WTC11 (cell line): ENCODE results near the gene KRT8. TPM values are rescaled to one million over a fixed set of nuclear protein-coding genes. Genes with fewer than 3 reads are reported as not detected.

Source experiments
- ATAC-seq: fragments of 200-7000 bp; cut with Tn5 transposase; 2 replicates; pipeline ENCODE4 v1.10.0; 2021; ENCODE audit warnings: mild to moderate bottlenecking, moderate library complexity
- CTCF ChIA-PET: fragments of 300-600 bp; sonication (Branson Sonifier 250); formaldehyde crosslinking; loops from one replicate; lab custom pipeline; 2021; ENCODE audit warnings: antibody characterized with exemption; lab: Charles Lee
- POLR2A ChIA-PET: fragments of 350-600 bp; sonication (Branson Sonifier 250); formaldehyde crosslinking; loops from one replicate; lab custom pipeline; 2021; ENCODE audit warnings: antibody characterized with exemption; lab: Charles Lee
- DNase-seq: peaks from one replicate; pipeline ENCODE4 v3.0.0; 2021; ENCODE audit warnings: low spot score
- H3K27ac Mint-ChIP-seq: 2 replicates; pipeline ENCODE4 v1.8.0; 2021; ENCODE audit warnings: mixed read lengths
- H3K27me3 Mint-ChIP-seq: 2 replicates; pipeline ENCODE4 v1.8.0; 2021; ENCODE audit warnings: low read depth, mild to moderate bottlenecking, moderate library complexity, mixed read lengths
- H3K36me3 Mint-ChIP-seq: 2 replicates; pipeline ENCODE4 v1.8.0; 2021; ENCODE audit warnings: mixed read lengths
- H3K4me1 Mint-ChIP-seq: 2 replicates; pipeline ENCODE4 v1.8.0; 2022; ENCODE audit warnings: mixed read lengths
- H3K4me3 Mint-ChIP-seq: 2 replicates; pipeline ENCODE4 v1.8.0; 2021; ENCODE audit warnings: mild to moderate bottlenecking, moderate library complexity, mixed read lengths
- H3K9me3 Mint-ChIP-seq: 2 replicates; pipeline ENCODE4 v1.8.0; 2021; ENCODE audit warnings: mixed read lengths
- ARID4B ChIP-seq: sonication (generic); formaldehyde crosslinking; IDR thresholded peaks from 2 replicates; pipeline ENCODE4 v1.8.0; 2023; ENCODE audit warnings: missing genetic modification reagents, mild to moderate bottlenecking, borderline replicate concordance
- ATF2 ChIP-seq: sonication (generic); formaldehyde crosslinking; IDR thresholded peaks from 2 replicates; pipeline ENCODE4 v1.8.1; 2022; ENCODE audit warnings: low read depth, missing genetic modification reagents, borderline replicate concordance
- ATF6 ChIP-seq: sonication (generic); formaldehyde crosslinking; IDR thresholded peaks from 2 replicates; pipeline ENCODE4 v1.8.1; 2023; ENCODE audit warnings: mild to moderate bottlenecking, missing genetic modification reagents
- ESRRA ChIP-seq: sonication (generic); formaldehyde crosslinking; IDR thresholded peaks from 2 replicates; pipeline ENCODE4 v1.8.1; 2022; ENCODE audit warnings: mild to moderate bottlenecking, missing genetic modification reagents, borderline replicate concordance
- ETV6 ChIP-seq: sonication (generic); formaldehyde crosslinking; IDR thresholded peaks from 2 replicates; pipeline ENCODE4 v1.8.1; 2022; ENCODE audit warnings: mild to moderate bottlenecking, missing genetic modification reagents
- FOXK1 ChIP-seq: sonication (generic); formaldehyde crosslinking; IDR thresholded peaks from 2 replicates; pipeline ENCODE4 v1.8.0; 2022; ENCODE audit warnings: mild to moderate bottlenecking, moderate library complexity, missing genetic modification reagents
- JAZF1 ChIP-seq: fragments of 250-450 bp; sonication (Bioruptor Pico); IDR thresholded peaks from 2 replicates; pipeline ENCODE4 v1.9.0; 2021; ENCODE audit warnings: moderate library complexity, mild to moderate bottlenecking, inconsistent platforms
- RELA ChIP-seq: sonication (generic); formaldehyde crosslinking; IDR thresholded peaks from 2 replicates; pipeline ENCODE4 v1.8.1; 2022; ENCODE audit warnings: missing genetic modification reagents, mild to moderate bottlenecking, borderline replicate concordance
- RORB ChIP-seq: fragments of 250-450 bp; sonication (Bioruptor Pico); IDR thresholded peaks from 2 replicates; pipeline ENCODE4 v1.9.0; 2021; ENCODE audit warnings: mild to moderate bottlenecking
- SMAD4 ChIP-seq: sonication (generic); formaldehyde crosslinking; IDR thresholded peaks from 2 replicates; pipeline ENCODE4 v1.8.0; 2022; ENCODE audit warnings: mild to moderate bottlenecking, missing genetic modification reagents
- TEAD4 ChIP-seq: sonication (generic); formaldehyde crosslinking; IDR thresholded peaks from 2 replicates; pipeline ENCODE4 v1.8.0; 2022; ENCODE audit warnings: mild to moderate bottlenecking, missing genetic modification reagents
- ZBTB21 ChIP-seq: sonication (generic); formaldehyde crosslinking; IDR thresholded peaks from 2 replicates; pipeline ENCODE4 v1.8.1; 2023; ENCODE audit warnings: mild to moderate bottlenecking, missing genetic modification reagents, borderline replicate concordance
- ZNF671 ChIP-seq: fragments of 250-450 bp; sonication (Bioruptor Pico); IDR thresholded peaks from 2 replicates; pipeline ENCODE4 v1.8.0; 2021; ENCODE audit warnings: mild to moderate bottlenecking
- total RNA-seq: library from RNA; stranded (reverse); gene quantifications from 3 replicates; pipeline ENCODE4 v1.2.3, GENCODE V29; 2021
- TF ChIP-seq, protein P1 (sequence below): sonication (generic); formaldehyde crosslinking; IDR thresholded peaks from 2 replicates; pipeline ENCODE4 v1.8.1; 2022; ENCODE audit warnings: mild to moderate bottlenecking, moderate library complexity, missing genetic modification reagents
- TF ChIP-seq, protein P2 (sequence below): sonication (generic); formaldehyde crosslinking; IDR thresholded peaks from 2 replicates; pipeline ENCODE4 v1.8.0; 2022; ENCODE audit warnings: mild to moderate bottlenecking, missing genetic modification reagents
- TF ChIP-seq, protein P3 (sequence below): fragments of 250-450 bp; sonication (Bioruptor Pico); IDR thresholded peaks from 2 replicates; pipeline ENCODE4 v2.1.2; 2022; ENCODE audit warnings: mild to moderate bottlenecking, moderate library complexity

KRT8 gene
- total RNA-seq, 1 experiment from 2014 or later: 477 TPM

- no peak overlapping the region for H3K27ac Mint-ChIP-seq
- no peak overlapping the region for H3K4me3 Mint-ChIP-seq
- H3K27me3 Mint-ChIP-seq: peaks cover 30% of the 10 kb centered on the region
- CTCF ChIA-PET: interaction anchor here (0.8 to 10.1 kb wide), 21 partner anchors 9 to 813 kb away, joined by 3 to 526 read pairs (median 4); partner anchors contain the start of gene KRT80
- POLR2A ChIA-PET: no interaction called here
- ATAC-seq (no peak), DNase-seq (no peak)
- H3K9me3 Mint-ChIP-seq: no peaks in the 10 kb centered on the region
- no peaks in the 10 kb centered on the region for H3K36me3 Mint-ChIP-seq
- TF ChIP-seq ATF6 (CRISPR knock-in tag) (no peak), ZBTB21 (CRISPR knock-in tag) (no peak), FOXK1 (CRISPR knock-in tag) (no peak)
- H3K4me1 Mint-ChIP-seq: peaks cover 21% of the 10 kb centered on the region
Measured at GRCh38 chr12:52877242-52877641, 27.6 kb downstream of the KRT8 start.

DNA sequence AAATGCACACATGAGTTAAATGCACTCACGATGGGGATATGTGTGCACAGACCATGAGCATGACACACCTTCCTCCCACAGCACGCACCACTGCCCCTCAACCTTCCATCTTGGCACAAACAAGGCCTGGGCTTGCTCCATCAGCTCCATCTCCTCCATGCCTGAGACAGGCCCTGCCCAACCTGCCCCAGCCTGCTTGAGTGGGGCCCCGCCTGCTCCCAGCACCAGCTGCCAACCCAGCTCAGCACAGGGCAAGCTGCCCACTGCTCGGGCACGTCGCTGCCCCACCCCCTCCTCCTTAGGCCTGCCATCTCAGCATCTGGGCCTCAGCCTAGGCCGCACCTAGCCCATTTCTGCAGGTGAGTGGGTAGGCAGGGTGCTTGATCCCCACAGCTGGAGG is 28.5 kb downstream of the KRT8 start:
- Mint-ChIP-seq H3K9me3 (no peaks in the 10 kb centered on the region), H3K27me3 (peaks cover 31% of the 10 kb centered on the region), H3K36me3 (no peaks in the 10 kb centered on the region), H3K4me3 (no peak overlapping the region), H3K27ac (no peak overlapping the region), H3K4me1 (peaks cover 21% of the 10 kb centered on the region)
- no peak for ATAC-seq
- TF ChIP-seq RELA (CRISPR knock-in tag) (no peak), ESRRA (CRISPR knock-in tag) (no peak), ARID4B (no peak), SMAD4 (no peak), ZNF671 (CRISPR knock-in tag) (no peak), ETV6 (CRISPR knock-in tag) (no peak), RORB (CRISPR knock-in tag) (no peak), JAZF1 (no peak), ATF6 (CRISPR knock-in tag) (no peak), ATF2 (CRISPR knock-in tag) (no peak), TEAD4 (CRISPR knock-in tag) (no peak)
- TF ChIP-seq, protein P1, sequence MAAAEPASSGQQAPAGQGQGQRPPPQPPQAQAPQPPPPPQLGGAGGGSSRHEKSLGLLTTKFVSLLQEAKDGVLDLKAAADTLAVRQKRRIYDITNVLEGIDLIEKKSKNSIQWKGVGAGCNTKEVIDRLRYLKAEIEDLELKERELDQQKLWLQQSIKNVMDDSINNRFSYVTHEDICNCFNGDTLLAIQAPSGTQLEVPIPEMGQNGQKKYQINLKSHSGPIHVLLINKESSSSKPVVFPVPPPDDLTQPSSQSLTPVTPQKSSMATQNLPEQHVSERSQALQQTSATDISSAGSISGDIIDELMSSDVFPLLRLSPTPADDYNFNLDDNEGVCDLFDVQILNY (CRISPR knock-in tag): no peak
- TF ChIP-seq, protein P2, sequence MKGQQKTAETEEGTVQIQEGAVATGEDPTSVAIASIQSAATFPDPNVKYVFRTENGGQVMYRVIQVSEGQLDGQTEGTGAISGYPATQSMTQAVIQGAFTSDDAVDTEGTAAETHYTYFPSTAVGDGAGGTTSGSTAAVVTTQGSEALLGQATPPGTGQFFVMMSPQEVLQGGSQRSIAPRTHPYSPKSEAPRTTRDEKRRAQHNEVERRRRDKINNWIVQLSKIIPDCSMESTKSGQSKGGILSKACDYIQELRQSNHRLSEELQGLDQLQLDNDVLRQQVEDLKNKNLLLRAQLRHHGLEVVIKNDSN (CRISPR knock-in tag): no peak
- TF ChIP-seq, protein P3, sequence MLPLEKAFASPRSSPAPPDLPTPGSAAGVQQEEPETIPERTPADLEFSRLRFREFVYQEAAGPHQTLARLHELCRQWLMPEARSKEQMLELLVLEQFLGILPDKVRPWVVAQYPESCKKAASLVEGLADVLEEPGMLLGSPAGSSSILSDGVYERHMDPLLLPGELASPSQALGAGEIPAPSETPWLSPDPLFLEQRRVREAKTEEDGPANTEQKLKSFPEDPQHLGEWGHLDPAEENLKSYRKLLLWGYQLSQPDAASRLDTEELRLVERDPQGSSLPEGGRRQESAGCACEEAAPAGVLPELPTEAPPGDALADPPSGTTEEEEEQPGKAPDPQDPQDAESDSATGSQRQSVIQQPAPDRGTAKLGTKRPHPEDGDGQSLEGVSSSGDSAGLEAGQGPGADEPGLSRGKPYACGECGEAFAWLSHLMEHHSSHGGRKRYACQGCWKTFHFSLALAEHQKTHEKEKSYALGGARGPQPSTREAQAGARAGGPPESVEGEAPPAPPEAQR (CRISPR knock-in tag): no peak
- no peak for DNase-seq
- POLR2A ChIA-PET: no interaction called here
- CTCF ChIA-PET: interaction anchor here (1.2 to 10.1 kb wide), 2 partner anchors 11 to 106 kb away, joined by 3 to 526 read pairs; no protein-coding TSS in a partner anchor
